Fibroblast of pulmonary artery (primary cell): ENCODE data around the gene ARHGAP6.
"Not testable (repeated sequence)": the region's sequence is repeated elsewhere in the genome, so short reads cannot be mapped to it uniquely, and the experiment has no call there.

ENCODE experiments used
- DNase-seq: peaks from one replicate; pipeline ENCODE4 v3.0.0-alpha.2; 2010; ENCODE audit warnings: low read depth
- H3K4me3 ChIP-seq: replicated peaks from 2 replicates; pipeline ENCODE4 v1.5.1; 2011; ENCODE audit warnings: low read depth, mild to moderate bottlenecking, control low read depth, low read length, moderate library complexity
- TF ChIP-seq, protein P1 (sequence below): IDR thresholded peaks from 2 replicates; pipeline ENCODE4 v1.5.1; 2011; ENCODE audit warnings: mild to moderate bottlenecking, control low read depth, low read length, inconsistent platforms; ENCODE audit errors: missing control alignments

Gene ARHGAP6

DNA sequence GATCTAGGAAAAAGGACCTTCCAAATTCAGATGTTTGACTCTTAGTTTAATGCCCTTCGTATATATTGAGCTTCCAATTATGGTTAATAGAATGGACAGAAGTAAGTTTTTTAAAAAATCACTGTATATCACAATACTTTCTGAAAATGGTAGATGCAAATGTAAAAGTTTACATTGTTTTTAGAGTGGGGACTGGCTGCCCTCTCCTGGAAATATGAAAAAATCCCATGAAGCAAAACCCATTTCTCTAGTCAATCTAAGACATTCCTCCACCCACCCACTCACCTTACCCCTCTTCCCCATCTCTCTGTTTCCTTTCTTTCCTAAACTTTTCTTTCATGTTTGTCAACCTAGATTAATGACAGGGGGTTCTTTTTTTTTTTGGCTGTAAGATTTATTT, 134.5 kb downstream of the ARHGAP6 start:
- peak; percentile 55 for DNase-seq
- TF ChIP-seq, protein P1, sequence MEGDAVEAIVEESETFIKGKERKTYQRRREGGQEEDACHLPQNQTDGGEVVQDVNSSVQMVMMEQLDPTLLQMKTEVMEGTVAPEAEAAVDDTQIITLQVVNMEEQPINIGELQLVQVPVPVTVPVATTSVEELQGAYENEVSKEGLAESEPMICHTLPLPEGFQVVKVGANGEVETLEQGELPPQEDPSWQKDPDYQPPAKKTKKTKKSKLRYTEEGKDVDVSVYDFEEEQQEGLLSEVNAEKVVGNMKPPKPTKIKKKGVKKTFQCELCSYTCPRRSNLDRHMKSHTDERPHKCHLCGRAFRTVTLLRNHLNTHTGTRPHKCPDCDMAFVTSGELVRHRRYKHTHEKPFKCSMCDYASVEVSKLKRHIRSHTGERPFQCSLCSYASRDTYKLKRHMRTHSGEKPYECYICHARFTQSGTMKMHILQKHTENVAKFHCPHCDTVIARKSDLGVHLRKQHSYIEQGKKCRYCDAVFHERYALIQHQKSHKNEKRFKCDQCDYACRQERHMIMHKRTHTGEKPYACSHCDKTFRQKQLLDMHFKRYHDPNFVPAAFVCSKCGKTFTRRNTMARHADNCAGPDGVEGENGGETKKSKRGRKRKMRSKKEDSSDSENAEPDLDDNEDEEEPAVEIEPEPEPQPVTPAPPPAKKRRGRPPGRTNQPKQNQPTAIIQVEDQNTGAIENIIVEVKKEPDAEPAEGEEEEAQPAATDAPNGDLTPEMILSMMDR, result peak; percentile 42
- H3K4me3 ChIP-seq, result no peak overlapping the region

DNA sequence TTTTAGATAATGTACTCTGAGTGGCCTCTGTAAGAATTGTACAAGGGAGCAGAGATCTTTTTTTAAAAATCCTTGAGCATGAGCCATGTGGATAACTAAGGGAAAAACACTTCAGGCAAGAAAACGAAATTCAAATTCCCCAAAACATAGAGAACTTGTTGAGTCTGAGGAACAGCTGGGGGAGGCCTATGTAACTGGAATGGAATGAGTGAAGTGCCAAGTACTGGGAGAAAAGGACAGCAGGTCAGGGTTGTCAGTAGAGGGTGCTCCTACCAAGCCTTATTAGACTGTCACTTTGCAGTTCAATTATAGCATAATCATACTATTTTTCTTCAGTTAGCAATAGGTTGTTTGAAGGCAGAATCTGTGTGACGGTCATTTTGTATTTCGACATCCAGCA, 135.1 kb downstream of the ARHGAP6 start:
- no peak overlapping the region for H3K4me3 ChIP-seq
- TF ChIP-seq, protein P1, result no peak
- DNase-seq, result no peak

DNA sequence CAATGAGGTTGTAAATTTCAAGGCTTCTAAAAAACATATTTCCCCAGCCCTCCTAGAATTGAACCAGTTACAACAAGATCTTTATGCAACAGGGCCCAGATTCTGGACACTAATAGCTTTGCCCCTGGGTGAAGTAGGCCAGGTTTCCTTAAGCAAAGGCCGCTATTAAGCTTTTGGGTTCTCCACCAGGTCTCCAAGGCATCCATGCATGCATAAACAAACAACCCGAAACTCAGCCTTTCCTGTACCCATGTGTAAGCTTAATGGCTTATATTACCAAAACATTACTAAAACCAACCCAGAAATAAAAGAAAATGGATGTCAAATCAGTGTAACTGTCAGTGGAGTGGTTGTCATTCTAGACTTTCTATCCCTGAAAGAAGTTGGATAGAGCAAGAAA, 137.1 kb downstream of the ARHGAP6 start:
- no peak overlapping the region for H3K4me3 ChIP-seq
- DNase-seq, result no peak
- TF ChIP-seq, protein P1, result no peak

DNA sequence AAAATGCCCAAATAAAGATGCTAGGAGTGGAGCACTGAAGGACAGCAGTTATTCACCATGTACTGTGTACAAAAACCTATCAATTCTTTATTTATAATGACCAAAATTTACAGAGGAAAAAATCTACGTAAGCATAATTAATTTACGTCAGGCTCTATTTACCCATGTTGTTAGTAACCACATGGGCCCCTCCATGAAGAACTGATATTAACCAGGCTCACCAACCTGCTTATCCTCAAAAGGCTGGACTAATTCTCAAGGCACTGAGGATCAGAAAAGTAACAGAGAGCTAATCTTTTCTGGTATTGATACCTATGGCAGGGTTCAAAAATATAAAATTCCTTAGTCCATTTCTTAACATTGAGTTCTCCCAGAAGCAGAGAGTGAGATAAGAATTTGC, 140.0 kb downstream of the ARHGAP6 start:
- no peak for DNase-seq
- TF ChIP-seq, protein P1, result no peak
- H3K4me3 ChIP-seq, result no peak overlapping the region

DNA sequence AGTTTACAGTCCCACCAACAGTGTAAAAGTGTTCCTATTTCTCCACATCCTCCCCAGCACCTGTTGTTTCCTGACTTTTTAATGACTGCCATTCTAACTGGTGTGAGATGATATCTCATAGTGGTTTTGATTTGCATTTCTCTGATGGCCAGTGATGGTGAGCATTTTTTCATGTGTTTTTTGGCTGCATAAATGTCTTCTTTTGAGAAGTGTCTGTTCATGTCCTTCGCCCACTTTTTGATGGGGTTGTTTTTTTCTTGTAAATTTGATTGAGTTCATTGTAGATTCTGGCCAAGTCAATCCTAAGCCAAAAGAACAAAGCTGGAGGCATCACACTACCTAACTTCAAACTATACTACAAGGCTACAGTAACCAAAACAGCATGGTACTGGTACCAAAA, 146.5 kb downstream of the ARHGAP6 start:
- not testable (repeated sequence) for DNase-seq, H3K4me3 ChIP-seq

DNA sequence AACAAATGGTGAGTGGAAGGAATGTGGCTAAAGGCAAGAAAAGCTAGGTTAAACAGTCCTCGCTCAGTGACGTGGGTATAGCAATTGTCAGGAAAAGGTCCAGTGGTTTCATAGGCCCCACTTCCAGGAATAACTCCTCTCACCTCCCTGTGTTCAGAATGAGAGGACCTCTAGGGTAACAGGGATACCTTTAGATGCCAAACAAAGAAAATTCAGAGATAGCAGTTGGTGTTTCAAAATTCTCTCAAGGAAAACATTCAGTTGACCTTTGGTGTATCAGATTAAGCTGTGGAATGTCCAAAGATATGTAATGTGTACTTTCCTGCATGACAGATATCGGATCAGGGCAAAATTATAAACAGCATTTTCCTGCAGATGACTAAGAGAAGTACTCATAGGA, 155.9 kb downstream of the ARHGAP6 start:
- TF ChIP-seq, protein P1, result no peak
- peak; percentile 72 for DNase-seq
- no peak overlapping the region for H3K4me3 ChIP-seq

DNA sequence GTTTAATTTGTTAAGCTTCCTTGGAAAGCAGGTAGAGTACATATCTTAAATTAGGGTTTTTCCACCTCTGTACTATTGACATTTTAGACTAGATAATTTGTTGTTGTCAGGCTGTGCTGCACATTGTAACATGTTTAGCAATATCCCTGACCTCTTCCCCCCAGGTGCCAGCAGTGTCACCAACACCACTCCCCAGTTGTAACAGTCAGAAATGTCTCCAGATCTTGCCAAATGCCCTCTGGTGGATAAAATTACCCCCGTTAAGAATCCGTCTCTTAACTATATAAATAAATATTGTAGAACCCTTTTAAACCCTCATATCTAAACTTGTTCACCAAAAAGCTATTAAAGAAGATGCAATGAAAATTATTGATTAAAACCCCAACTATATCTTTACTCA, 161.5 kb downstream of the ARHGAP6 start:
- no peak for DNase-seq

More for the DNA sequence above, 161.5 kb downstream of the ARHGAP6 start:
- TF ChIP-seq, protein P1, result no peak
- no peak overlapping the region for H3K4me3 ChIP-seq
